ENCODE data around the gene SIGMAR1.
A peak's percentile ranks its signal among the peaks of the same experiment; 100 is the strongest.

The SIGMAR1 gene

DNA sequence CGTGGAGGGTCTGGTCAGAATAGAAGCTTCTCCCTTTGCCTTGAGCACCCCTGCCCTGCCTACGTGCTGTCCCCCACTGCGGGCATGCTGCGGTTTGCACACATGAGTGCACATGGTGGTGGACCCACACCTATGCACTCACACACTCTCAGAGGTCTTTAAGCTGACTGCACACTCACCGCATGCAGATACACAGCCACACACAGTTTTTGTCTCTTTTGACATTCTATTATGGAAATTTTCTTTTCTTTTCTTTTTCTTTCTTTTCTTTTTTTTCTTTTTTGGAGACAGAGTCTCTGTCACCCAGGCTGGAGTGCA lies 8.1 kb downstream of the SIGMAR1 start:
- DNase-seq, result no peak

DNA sequence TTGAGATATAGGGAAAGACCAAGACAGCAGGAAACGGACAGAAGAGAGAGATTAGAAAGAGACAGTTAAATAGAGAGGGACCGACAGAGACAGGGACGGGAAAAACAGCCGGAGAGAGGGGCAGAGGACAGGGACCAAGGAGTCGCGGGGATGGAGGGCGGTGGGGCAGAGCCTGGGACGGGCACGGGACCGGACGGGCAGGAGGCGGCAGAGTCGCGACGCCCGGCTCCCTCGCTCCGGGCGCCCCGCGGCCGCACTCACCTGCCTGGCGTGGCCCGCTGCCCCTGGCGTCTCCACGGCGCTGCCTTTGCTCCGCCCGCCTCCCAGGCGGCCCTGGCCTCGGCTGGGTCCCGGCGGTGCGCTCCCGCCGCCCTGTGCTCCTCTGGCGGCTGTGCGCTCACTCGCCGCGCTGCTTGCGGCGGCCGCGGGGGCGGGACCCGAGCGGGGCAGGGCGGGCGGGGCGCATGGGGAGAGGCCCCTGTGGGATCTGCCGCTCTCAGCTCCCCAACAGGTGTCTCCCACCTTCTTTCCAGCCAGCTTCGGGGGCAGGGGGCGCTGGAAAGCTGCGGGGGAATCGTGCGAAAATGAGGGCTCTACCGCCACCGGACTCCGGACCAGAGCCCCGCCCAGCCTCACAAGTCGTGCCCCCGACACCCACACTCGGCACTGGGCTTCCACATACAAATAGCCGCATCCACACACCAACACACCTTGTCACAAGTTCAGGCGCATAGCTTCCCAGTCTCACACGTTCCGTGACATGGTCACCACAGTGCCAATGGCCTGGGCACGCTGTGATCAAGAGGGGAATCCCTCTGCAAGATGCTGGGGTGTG lies 8.7 kb downstream of the SIGMAR1 start, which contains the start of gene ARID3C:
ARID3C (minus strand) TSS at position 411 of the 835 bp plus-strand sequence. CDS start 1,052 bp downstream, outside the sequence.
- DNase-seq, result peak; percentile 14

DNA sequence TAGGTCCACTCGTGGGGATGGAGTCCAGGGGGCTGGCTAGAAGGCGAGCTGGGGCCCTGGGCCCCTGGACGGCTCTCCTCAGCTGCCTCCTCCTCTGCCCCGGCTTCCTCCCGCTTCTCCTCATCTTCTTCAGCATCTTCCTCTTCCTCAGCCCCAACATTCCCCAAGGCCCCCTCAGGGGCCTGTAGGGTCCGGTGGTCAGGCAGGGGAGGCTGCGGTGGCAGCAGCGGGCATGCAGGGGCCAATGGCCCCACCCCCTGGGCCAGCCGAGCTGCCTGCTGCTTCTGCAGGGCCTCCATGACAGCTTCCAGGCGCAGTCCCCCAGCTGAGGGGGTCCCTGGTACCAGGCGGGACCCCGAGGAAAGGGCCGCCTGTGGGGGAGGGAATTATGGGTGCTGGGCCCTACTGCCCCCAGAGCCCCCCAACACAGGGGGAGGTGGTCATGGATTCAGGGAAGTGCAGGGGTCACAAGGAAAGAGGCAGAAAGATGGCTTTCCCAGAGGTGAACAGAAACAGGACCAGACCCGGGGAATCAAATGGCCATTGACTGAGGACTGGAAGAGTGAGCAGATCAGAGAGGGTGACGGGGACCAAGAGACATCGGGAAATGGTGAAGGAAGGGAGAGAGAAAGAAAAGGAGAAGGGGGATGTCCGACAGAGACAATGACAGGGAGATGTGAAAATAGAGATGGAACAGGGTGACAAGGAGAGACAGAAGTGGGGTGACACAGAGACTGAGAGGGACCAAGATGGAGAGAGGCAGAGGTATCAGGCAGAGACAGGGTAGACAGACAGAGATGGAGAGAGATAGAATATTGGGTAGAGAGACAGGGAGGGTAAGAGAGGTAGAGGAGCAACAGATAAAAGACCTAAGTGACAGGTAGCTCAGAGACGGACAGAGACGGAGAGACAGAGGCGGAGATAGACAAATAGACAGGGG lies 9.6 kb downstream of the SIGMAR1 start:
- no peak for DNase-seq

DNA sequence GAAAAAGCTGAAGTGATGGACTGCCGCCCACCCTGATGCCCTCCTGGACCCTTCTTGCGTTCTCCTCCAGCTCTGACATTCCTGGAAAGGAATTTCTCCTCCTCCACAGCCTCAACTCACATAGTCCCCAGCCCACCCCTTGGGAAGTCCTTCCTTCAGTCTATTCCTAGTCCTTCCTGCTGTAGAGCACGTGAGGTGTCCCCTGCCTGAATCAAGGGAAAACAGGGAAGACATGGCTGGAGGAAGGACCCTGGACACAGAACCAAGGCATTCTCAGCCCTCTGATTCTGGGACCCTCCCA lies 12.5 kb downstream of the SIGMAR1 start:
- no peak for DNase-seq

DNA sequence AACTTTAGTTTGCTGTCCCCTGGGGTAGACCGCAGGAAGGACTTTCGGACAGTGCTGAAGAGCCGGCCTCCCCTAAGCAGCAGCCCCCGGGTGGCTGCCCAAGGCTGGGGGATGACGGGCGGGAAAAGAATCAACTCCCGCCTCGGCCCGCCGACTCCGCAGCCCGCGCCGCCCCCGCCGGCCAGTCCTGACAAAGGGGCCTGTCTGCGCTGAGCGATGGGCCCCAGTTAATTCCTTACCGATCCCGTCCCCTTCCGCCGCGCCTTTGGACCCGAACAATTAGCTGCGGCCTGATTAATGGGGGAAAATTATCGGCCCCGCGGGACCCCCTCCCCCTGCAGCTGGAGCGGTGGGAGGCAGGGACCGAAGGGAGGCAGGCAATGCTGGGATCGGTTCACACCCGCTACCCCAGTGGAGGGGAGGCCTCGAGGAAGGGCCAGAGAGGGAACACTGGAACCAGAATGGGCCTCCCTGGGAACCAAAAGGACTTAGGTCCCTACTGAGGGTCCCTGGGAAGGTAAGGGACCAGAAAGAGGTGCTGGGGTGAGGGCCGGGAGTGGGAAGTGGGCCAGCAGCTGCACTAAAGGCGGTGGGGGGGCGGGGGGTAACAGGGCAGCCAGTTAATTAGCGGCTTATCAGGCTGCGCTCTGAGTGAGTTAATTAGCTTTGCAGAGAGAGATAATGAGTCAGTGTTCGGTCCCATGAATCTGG lies 13.0 kb downstream of the SIGMAR1 start:
- no peak for DNase-seq

DNA sequence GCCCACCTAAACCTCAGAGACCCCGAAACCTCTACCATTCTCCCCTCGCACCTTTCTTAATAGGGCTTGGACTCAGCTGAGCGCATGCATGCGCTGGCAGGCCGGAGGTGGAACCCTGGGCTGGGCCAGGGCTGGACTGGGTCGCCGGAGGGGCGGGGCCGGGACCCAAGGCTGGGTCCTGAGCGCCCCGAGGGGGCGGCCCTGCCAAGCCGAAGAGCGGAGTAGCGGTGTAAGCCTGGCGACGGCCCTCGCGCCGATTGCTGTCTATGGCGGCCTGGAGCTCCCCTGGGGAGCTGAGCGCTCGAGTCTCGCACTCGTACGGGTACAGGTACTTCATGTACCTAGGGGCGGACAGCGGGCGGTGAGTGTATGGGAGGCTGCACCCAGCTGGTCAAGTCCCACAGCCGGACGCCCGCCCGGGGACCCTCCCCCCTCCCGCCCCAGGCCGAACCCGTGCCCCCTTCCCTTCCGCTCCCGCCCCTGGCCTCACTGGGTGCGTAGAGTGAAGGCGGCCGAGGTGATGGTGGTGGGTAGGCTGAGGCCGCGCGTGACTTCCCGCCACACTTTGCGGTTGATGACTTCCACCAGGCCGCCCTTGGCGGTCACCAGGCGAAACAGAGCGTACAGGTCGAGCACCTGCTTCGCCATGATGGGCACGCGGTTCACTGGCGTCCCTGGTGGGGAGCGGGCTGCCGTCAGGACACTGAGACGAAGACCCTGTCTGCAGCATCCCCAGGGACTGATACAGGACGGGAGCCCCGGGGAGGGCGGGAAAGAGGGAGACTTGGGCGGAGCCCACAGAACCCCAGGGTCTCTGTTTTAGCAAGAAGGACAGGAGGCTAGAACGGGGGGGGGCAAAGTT lies 14.0 kb downstream of the SIGMAR1 start:
- no peak for DNase-seq

DNA sequence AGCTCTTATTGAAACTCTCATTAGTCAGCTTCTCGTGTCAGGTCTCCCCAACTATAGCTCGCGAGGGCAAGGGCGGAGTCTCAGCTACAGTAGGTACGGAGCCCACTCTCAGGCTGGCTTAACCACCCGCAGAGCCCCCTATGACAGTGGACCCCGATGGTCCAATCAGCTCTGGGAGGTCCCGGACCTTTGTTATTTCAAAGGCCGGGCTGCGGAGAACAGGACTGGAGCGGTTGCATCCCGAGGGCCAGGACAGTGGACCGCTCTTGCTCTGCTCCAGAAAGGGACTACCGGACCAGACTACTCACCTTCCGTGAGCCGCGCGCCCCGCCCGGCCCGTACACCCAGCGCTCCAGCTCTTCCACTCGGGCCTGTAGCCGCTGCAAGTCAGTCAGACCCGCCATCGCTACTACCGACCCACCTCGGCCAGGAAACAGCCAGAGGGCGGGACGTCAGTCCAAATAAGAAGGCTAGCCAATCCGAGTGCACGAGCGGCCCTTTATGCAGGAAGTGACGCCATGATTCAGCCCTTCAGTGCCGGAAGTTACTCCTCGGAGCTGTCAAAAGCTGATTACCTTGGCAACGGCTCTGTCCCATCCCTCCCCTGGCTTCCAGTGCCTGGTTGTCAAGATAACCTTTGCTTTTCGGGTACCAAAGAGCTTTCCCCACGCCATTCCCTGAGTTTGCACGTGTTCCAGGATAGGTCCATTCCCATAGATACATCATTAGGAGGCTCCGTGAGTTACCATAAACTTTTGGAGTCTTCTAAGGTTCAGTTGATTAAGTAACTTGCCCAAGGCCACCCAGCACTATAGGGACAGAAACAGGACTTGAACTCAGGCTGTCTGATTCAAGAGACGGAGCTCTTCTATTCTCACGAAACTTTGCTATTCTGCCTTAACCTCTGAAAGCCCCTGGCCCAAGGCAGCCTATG lies 17.3 kb downstream of the SIGMAR1 start, which contains the start of gene DCTN3:
DCTN3 (minus strand) TSS at position 435 of the 934 bp plus-strand sequence; CDS start at position 404, 31 bp downstream.
- peak; percentile 95 for DNase-seq

DNA sequence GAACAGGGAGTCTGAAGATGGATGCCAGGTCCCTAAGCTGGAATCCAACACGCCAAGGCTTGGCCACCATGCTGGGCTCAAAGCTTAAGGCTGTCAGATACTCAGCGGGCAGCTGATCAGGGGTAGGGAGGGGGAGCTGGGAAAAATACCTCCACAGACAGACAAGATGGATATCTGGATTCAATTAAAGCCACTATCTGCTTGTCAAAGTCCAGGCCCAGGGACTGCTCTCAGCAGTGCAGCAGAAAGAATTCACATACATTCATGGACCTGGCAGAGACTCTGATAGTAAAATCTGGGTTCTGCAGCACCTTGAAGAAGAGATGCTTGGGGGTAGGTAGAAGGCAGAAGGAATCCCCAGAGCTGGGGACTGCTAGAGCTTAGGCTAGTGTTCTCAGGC lies 22.5 kb downstream of the SIGMAR1 start:
- no peak for DNase-seq

DNA sequence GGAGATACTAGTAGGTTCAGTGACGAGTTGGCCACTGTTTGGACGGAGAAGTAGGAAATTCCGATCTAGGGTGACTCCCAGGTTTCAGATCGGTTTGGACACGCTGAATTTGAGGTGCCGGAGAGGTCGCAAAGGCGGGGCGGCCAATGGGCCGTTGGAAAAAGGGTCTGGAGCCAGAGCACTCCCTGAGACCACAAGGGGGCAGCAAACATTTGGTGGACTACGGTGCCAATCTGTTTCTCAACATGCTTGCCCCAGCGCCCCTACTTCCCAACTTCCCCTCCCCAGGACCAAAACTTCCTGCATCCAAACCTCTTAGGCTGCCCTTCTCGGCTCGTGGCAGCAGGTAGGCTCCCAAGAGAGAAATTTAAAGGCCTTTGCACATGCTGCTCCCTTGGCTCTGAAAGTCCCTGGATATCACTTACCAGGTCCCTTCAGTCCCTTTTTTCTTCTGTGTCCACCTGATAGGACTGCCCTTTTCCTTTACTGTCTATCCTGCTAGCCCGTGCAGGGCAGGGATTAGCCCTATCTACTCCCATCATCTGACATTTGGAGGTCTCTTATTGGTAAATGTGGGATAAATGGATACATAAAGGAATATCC lies 24.7 kb downstream of the SIGMAR1 start:
- peak; percentile 66 for DNase-seq

DNA sequence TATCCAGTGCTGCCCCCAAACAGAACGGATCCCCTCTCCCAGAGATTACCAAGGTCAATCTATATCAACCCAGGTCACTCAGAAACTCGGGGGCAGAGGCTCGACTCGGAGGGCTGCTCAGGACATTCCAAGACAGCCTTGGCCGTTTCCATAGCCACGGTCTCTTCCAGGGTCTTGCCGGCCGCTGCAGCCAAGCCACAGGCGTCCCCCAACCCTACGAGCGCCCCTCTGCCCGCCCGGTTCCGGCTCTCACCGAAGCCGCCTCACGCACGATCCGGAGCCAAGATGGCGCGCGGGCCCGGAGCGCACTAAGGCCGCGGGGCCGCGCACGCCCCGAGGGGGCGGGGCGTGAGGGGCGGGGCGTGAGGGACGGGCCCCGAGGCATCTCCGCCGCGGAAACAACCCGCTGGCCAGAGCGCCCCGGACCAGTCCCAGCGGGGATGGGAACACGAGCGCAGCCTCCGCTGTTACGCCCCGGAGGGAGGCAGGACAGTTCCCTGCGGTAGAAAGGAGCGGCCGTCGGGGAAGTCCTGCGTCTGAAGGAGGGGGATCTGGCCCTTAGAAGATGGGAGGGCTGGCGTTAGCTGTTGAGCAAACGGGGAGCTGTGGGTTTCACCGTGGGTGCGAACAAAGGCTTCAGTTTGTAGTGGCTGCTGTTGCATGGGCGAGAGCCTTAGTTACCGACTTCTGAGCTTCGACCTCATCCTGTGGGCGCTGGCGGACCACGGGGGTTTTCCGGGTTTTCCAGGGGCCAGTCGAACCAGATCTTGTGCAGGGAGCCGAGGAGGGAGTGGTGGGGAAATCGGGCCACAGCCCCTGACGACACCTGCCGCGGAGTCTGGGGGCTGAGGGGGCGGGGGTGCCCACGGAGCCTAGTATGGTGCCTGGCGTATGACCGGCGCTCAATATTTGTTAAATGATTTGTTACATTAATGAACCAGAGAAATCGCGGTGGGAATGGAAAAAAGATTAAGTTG lies 25.5 kb downstream of the SIGMAR1 start, which contains the start of gene RPP25L:
RPP25L (minus strand) TSS at position 287 of the 977 bp plus-strand sequence. CDS start 801 bp downstream, outside the sequence.
- peak; percentile 72 for DNase-seq

DNA sequence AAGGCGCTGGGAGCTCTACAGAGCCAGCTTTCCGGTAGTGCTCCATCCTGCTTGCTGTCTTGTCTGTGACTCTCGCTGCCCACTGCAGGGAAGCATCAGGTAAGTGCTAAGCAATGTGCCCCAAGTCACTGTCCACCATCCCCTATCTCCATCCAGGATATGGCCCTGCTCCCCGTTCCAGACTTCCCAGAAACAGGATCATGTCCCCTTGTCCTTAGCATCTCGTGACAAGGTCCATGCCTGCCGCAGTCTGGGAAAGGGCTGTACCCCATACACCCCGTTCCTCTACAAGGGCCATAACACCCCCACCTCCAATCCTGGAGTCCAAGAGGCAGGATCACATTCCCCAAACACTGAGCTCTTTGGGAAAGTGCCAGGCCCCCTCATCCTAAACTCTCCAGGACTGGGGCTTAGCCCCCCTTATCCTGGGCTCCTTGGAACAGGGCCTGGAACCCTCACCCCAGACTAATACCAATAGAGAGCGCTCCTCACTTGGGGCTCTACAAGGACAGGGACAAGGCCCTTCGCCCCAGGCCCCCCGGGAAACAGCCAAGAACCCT lies 26.3 kb downstream of the SIGMAR1 start:
- DNase-seq, result no peak

DNA sequence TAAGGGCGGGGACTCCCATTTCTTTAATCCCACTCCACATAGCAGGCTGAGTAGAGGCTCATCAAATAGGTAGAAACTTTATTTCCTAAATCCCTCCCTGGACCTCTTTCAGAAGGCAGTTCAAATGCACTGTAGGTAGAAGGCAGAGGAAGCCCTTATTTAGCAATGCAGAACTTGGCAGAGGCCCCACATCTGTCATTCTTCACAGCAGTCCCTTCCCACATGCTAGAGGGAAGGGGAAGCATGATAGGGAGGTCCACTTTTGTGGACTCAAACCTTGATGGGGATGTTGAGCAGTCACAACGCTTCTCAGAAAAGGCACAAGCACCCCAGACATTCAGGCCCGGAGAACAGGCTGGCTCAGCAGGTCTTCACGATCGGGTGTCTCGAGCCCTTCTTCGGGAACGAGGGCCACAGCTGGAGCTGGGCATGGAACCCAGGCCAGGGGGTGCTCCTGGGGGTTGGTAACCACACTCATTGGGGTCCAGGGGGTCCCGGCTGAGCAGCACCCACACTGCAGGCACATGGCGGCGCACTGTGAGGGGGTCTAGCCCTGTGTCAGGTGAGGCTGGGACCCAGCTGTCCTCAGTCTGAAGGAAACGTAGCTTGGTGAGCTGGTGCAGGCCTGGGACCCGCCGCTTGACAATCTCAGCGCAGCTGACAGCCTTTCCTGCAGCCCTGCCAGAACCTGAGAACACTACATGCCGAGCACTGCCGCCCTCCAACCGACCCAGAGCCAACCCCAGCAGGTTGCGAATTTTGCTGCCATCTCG lies 27.0 kb downstream of the SIGMAR1 start:
- DNase-seq, result no peak

DNA sequence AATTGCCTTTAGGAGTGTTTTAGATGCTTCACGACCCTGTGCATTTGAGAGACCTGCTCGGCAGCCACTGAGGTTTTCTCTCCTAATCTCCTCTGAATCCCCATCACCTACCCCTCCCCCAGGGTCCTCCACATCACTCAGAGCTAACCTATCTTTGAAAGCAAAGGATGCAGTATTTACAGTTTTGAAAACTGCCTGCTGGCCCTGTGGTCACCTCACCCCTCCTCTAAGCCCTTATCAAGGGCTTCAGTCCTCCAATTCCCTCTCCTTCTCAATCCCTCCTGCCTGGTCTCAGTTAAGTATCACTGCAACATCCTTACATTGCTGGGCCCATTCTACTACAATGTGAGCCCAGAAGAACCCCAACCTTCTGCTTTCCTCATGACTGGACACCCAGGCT lies 30.3 kb downstream of the SIGMAR1 start:
- no peak for DNase-seq

DNA sequence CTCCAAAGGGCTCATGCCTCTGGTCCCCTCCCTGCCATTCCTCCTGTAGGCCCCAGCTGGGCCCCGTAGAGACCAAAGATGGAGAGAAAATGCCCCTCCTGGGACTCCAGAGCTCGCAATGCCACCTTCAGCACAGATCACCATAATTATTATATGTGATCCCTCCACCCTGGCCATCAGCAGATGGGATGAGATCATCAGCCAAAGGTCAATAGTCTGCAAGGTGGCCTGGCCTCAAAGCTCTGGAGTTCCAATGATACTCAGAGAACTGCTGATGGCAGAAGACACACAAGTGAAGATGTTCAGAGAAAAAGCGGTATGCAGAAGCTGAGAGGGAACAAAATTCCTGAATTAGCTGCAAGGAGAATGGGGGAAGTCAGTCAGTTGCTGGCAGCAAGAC lies 30.7 kb downstream of the SIGMAR1 start:
- DNase-seq, result no peak

DNA sequence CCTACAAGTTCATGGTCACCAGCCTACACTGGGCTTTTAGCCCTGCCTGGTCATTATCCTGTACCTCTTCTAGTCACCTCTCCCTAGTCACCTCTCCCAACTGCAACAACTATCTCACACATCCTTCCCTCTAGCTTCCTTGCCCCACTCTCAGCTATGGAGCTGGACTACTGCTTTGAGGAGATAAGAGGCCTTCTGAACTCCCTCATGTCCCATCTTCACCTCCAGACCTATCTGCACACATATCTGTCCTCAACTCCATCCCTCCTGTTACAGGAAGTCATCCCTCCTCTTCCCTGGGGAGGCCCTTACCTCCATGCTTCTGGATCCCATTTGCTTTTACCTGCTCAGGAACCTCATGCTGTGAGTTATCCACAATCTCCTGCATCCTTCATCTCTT lies 31.4 kb downstream of the SIGMAR1 start:
- DNase-seq, result no peak

DNA sequence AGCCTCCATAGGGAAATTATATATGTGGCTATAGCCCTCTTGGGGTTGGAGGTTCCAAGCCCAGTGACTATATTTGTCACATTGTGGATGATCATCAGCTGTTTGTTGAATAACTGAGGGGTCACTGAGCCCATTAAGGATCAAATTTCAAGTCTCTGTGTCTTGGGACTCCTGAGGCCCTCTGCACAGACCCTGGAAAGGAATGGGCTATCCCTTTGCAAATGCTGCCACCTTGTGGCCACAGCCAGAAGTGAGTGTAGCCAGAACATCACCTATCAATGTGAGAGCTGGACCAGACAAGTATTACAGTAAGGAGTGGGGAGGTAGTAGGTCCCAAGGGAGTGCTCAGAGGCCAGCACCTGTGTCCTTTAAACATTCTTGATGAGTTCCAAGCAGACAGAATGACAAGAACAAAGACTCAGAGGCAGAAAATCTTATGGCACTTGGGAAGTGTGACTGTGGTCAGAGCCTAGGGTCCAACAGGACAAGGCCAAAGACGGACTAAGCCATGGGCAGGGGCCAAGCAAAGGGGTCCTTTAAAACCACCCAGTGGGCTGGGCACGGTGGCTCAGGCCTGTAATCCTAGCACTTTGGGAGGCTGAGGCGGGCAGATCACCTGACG lies 33.9 kb downstream of the SIGMAR1 start:
- DNase-seq, result peak; percentile 77

DNA sequence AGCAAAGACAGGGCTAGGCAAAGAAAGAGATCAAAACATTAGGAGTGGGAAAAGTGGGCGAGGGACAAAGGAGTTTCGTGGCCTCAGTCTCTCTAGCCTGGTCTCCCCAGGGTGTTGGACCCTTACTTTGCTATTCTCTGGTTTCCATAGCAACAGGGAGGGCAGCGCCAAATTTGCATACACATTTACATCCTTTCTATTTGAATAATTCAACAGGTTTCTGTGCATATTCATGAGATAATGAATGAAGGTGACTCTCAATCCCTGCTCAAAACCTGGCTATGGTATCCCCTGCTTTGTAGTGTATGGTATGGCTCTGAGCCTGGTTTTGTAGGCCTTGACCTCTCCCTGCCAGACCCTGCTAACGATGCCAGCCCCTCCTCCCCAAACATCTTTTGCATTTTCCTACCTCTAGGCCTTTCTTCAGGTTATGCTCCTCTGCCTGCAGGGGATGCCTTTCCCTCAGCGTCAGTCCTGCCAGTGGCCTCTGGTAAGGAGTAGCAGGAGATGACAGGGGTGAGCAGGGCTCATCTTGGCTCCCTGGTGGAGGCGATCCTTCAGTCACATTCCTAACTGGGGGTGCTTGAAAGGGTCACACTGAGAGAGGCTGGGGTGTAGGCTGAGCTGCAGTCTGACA lies 35.5 kb downstream of the SIGMAR1 start:
- no peak for DNase-seq

Measured in CD4-positive, alpha-beta T cell treated with Interleukin-4 for 4 hours (primary cell).